Fibroblast of lung (primary cell): ENCODE measurements around the gene CD276. TPM values are rescaled to one million over a fixed set of nuclear protein-coding genes. Genes with fewer than 3 reads are reported as not detected.
A peak's percentile ranks its signal among the peaks of the same experiment; 100 is the strongest.

ENCODE experiments used
- DNase-seq, 2 donors: peaks; one replicate each; pipeline versions ENCODE4 v3.0.0 to v3.0.0-alpha.2; 2010; ENCODE audit warnings: low read depth in 2 of 2
- H2AFZ ChIP-seq: 2 replicates; pipeline ENCODE4 v1.5.1; 2012; ENCODE audit warnings: low read length, control low read depth, inconsistent platforms
- H3K27ac ChIP-seq: 2 replicates; pipeline ENCODE4 v1.5.1; 2011; ENCODE audit warnings: low read length, control low read depth; ENCODE audit not compliant: insufficient read depth
- H3K27me3 ChIP-seq: 2 replicates; pipeline ENCODE4 v1.5.1; 2011; ENCODE audit warnings: mild to moderate bottlenecking, low read length; ENCODE audit not compliant: control insufficient read depth, insufficient read depth
- H3K36me3 ChIP-seq: 2 replicates; pipeline ENCODE4 v1.5.1; 2011; ENCODE audit warnings: low read length; ENCODE audit not compliant: control insufficient read depth, insufficient read depth
- H3K4me1 ChIP-seq: 2 replicates; pipeline ENCODE4 v1.5.1; 2011; ENCODE audit warnings: low read length; ENCODE audit not compliant: control insufficient read depth, insufficient read depth; ENCODE audit errors: extremely low read depth
- H3K4me2 ChIP-seq: 2 replicates; pipeline ENCODE4 v1.5.1; 2011; ENCODE audit warnings: low read length, control low read depth; ENCODE audit not compliant: insufficient read depth; ENCODE audit errors: extremely low read depth
- H3K4me3 ChIP-seq, 4 experiments: fragments of 200-600 bp in 1 of 4; sonication (generic) in 1 of 4; replicated peaks in 1 of 4; 2 replicates each; pipeline ENCODE4 v1.5.1; 2011 to 2016; ENCODE audit warnings: low read length in 4 of 4, low read depth in 3 of 4, mild to moderate bottlenecking in 3 of 4, control low read depth in 2 of 4, inconsistent platforms in 1 of 4, mixed read lengths in 1 of 4; ENCODE audit not compliant: insufficient read depth in 1 of 4; ENCODE audit errors: control extremely low read depth in 1 of 4
- H3K79me2 ChIP-seq: 2 replicates; pipeline ENCODE4 v1.5.1; 2012; ENCODE audit warnings: mild to moderate bottlenecking, low read length, inconsistent platforms; ENCODE audit not compliant: control insufficient read depth, insufficient read depth
- H3K9ac ChIP-seq: 2 replicates; pipeline ENCODE4 v1.5.1; 2011; ENCODE audit warnings: mild to moderate bottlenecking, low read length, control low read depth; ENCODE audit not compliant: insufficient read depth
- H3K9me3 ChIP-seq: 2 replicates; pipeline ENCODE4 v1.5.1; 2012; ENCODE audit warnings: low read depth, low read length; ENCODE audit not compliant: control insufficient read depth, insufficient read depth
- H4K20me1 ChIP-seq: 2 replicates; pipeline ENCODE4 v1.5.1; 2011; ENCODE audit warnings: low read length; ENCODE audit not compliant: control insufficient read depth, insufficient read depth; ENCODE audit errors: extremely low read depth
- CTCF ChIP-seq, 2 donors: IDR thresholded peaks in 1 of 2; conservative IDR thresholded peaks in 1 of 2; 1 replicate in 1 of 2; 2 replicates in 1 of 2; pipeline ENCODE4 v1.5.1; 2011 to 2012; ENCODE audit warnings: low read length in 2 of 2, control low read depth in 1 of 2, inconsistent platforms in 1 of 2, low read depth in 1 of 2, mild to moderate bottlenecking in 1 of 2
- EZH2 ChIP-seq: IDR thresholded peaks from 2 replicates; pipeline ENCODE4 v1.5.1; 2012; ENCODE audit warnings: low read length, control low read depth, mild to moderate bottlenecking; ENCODE audit errors: missing control alignments
- polyA plus RNA-seq, 2 donors: library from polyadenylated mRNA; depleted of rRNA in 1 of 2; stranded (reverse) in 1 of 2; unstranded in 1 of 2; fragments of >200 nt; gene quantifications; 2 replicates each; pipeline ENCODE4 v1.2.1, GENCODE V29; 2011 to 2012; ENCODE audit warnings: missing spikeins in 1 of 2
- total RNA-seq: library from RNA; depleted of rRNA; stranded (reverse); fragments of >200 nt; gene quantifications from 2 replicates; pipeline ENCODE4 v1.2.1, GENCODE V29; 2014

The CD276 gene
- total and polyA plus RNA-seq, 2 donors (not counting 1 experiment from before 2014, with no cell fraction given): 88.5 to 103 TPM

- no peak overlapping the region for H2AFZ ChIP-seq
- no peak overlapping the region for H3K27ac ChIP-seq
- H4K20me1 ChIP-seq: no peaks in the 10 kb centered on the region
- no peak overlapping the region for H3K4me3 ChIP-seq
- no peaks in the 10 kb centered on the region for H3K79me2 ChIP-seq
- no peak for DNase-seq
- TF ChIP-seq EZH2 (no peak), CTCF (conservative IDR thresholded peaks at IDR 0.05 in 1 of 2, IDR thresholded peaks at IDR 0.05 in 1 of 2; ENCODE audit: low read depth in 1 of 2, low read length in 2 of 2) (peak in 1 of 2 donors; percentile 10)
- H3K9ac ChIP-seq: no peak overlapping the region
- H3K36me3 ChIP-seq: peaks cover 4% of the 10 kb centered on the region
- H3K4me1 ChIP-seq: no peaks in the 10 kb centered on the region
- H3K9me3 ChIP-seq: no peaks in the 10 kb centered on the region
- H3K4me2 ChIP-seq: no peak overlapping the region
- peaks cover 4% of the 10 kb centered on the region for H3K27me3 ChIP-seq
Observed at GRCh38 chr15:73717802-73718201, 33.6 kb downstream of the CD276 start.

GRCh38 chr15:73718694-73719093, 34.5 kb downstream of the CD276 start:
- no peak overlapping the region for H3K4me3 ChIP-seq
- H2AFZ ChIP-seq: no peak overlapping the region
- H3K9ac ChIP-seq: no peak overlapping the region
- peak in 1 of 2 donors; percentile 69 for DNase-seq
- no peaks in the 10 kb centered on the region for H3K36me3 ChIP-seq
- no peaks in the 10 kb centered on the region for H3K79me2 ChIP-seq
- no peak overlapping the region for H3K27ac ChIP-seq
- H3K9me3 ChIP-seq: no peaks in the 10 kb centered on the region
- peaks cover 11% of the 10 kb centered on the region for H3K27me3 ChIP-seq
- H4K20me1 ChIP-seq: no peaks in the 10 kb centered on the region
- TF ChIP-seq EZH2: no peak
- no peak for TF ChIP-seq CTCF (conservative IDR thresholded peaks at IDR 0.05 in 1 of 2, IDR thresholded peaks at IDR 0.05 in 1 of 2; ENCODE audit: low read depth in 1 of 2, low read length in 2 of 2)
- H3K4me2 ChIP-seq: no peak overlapping the region
- H3K4me1 ChIP-seq: no peaks in the 10 kb centered on the region

- Histone ChIP-seq H3K27me3 (peaks cover 15% of the 10 kb centered on the region), H4K20me1 (no peaks in the 10 kb centered on the region), H3K4me3 (no peak overlapping the region), H3K79me2 (no peaks in the 10 kb centered on the region), H3K4me1 (no peaks in the 10 kb centered on the region), H3K9me3 (no peaks in the 10 kb centered on the region), H3K9ac (no peak overlapping the region), H3K36me3 (no peaks in the 10 kb centered on the region), H3K27ac (no peak overlapping the region), H3K4me2 (no peak overlapping the region), H2AFZ (no peak overlapping the region)
- TF ChIP-seq EZH2 (no peak), CTCF (conservative IDR thresholded peaks at IDR 0.05 in 1 of 2, IDR thresholded peaks at IDR 0.05 in 1 of 2; ENCODE audit: low read depth in 1 of 2, low read length in 2 of 2) (no peak)
- DNase-seq: no peak
Observed at GRCh38 chr15:73722425-73722824, 38.2 kb downstream of the CD276 start.
